ENCODE measurements around the gene DEPDC1. TPM values are rescaled to one million over a fixed set of nuclear protein-coding genes. Genes with fewer than 3 reads are reported as not detected.

DEPDC1 gene
- total and polyA plus RNA-seq, 4 donors = 0.52 to 18.3 (median 0.58) TPM; not detected in 1

DNA sequence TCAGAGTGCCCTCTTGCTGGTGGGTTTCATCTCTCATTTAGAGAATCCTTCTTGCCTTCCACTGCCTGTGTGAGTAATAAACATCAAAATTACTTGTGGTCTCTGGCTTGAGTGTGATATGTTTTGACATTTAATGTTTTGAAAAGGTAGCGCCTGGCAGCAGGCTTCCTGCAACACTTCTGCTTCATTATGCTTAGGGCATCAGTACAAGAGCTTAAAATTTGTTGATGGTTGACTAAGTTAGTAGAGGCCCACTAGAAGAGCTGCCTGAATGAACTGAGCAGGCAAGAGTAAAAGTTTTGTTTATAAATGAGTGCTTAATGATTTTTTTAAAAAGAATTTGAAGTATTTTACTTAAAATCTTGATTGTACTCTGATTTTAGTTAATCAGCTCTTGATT, 40.7 kb downstream of the DEPDC1 start:
- Histone ChIP-seq H3K9ac (ENCODE audit: low read depth in 1 of 2, low read length in 2 of 2) (no peak overlapping the region), H3K36me3 (ENCODE audit: control insufficient read depth in 4 of 4, insufficient read depth in 3 of 4, low read depth in 1 of 4, low read length in 3 of 4) (no peaks in the 10 kb centered on the region), H3K9me3 (ENCODE audit: control insufficient read depth in 4 of 4, low read length in 3 of 4) (no peaks in the 10 kb centered on the region), H3K4me1 (ENCODE audit: control insufficient read depth in 4 of 4, insufficient read depth in 4 of 4, low read length in 3 of 4) (no peaks in the 10 kb centered on the region), H3K27me3 (ENCODE audit: control insufficient read depth in 4 of 4, insufficient read depth in 4 of 4, low read length in 3 of 4) (no peaks in the 10 kb centered on the region), H3K27ac (ENCODE audit: low read depth in 1 of 2, low read length in 2 of 2) (no peak overlapping the region), H3K4me3 (ENCODE audit: low read depth in 1 of 3, low read length in 3 of 3) (no peak overlapping the region)
- no peak for DNase-seq (ENCODE audit: low spot score)
- WGBS = 86% methylated on average over 1 of the region's 1 CpG
- no peak for TF ChIP-seq JUND (IDR thresholded peaks at IDR 0.05)
- no peak for TF ChIP-seq RAD21 (IDR thresholded peaks at IDR 0.05)
- TF ChIP-seq YY1 (IDR thresholded peaks at IDR 0.05) = no peak
- TF ChIP-seq RXRA (IDR thresholded peaks at IDR 0.05) = no peak
- TF ChIP-seq HNF4A (conservative IDR thresholded peaks at IDR 0.05) = no peak

DNA sequence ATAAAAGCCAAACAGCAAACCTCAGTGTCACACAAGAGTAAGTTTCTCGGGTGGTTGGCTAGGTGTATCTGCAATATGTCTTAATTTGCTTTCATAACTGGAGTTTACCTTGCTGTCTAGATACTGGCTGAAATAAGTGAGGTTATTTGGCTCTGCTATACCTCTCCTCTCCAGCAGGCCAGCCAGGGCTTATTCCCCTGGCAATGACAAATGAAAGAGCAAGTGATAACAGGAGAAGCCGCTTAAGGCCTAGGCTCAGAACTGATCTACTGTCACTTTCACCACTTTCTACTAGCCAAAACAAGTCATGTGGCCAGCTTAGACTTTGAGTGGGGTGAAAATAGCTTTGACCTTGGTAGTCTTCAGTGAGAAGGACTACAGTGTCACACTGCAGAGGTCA, 42.3 kb downstream of the DEPDC1 start:
- Histone ChIP-seq H3K27ac (ENCODE audit: low read depth in 1 of 2, low read length in 2 of 2) (no peak overlapping the region), H3K9ac (ENCODE audit: low read depth in 1 of 2, low read length in 2 of 2) (no peak overlapping the region), H3K4me1 (ENCODE audit: control insufficient read depth in 4 of 4, insufficient read depth in 4 of 4, low read length in 3 of 4) (no peaks in the 10 kb centered on the region), H3K27me3 (ENCODE audit: control insufficient read depth in 4 of 4, insufficient read depth in 4 of 4, low read length in 3 of 4) (peaks cover 0 to 2% (median 0%) of the 10 kb centered on the region in 4 donors), H3K36me3 (ENCODE audit: control insufficient read depth in 4 of 4, insufficient read depth in 3 of 4, low read depth in 1 of 4, low read length in 3 of 4) (no peaks in the 10 kb centered on the region), H3K4me3 (ENCODE audit: low read depth in 1 of 3, low read length in 3 of 3) (no peak overlapping the region), H3K9me3 (ENCODE audit: control insufficient read depth in 4 of 4, low read length in 3 of 4) (no peaks in the 10 kb centered on the region)
- TF ChIP-seq NR2F2 (IDR thresholded peaks at IDR 0.05) (no peak), YY1 (IDR thresholded peaks at IDR 0.05) (no peak), JUND (IDR thresholded peaks at IDR 0.05) (no peak), EGR1 (IDR thresholded peaks at IDR 0.05; ENCODE audit: low read depth in 2 of 2) (no peak), RXRA (IDR thresholded peaks at IDR 0.05) (no peak), RAD21 (IDR thresholded peaks at IDR 0.05) (no peak)
- TF ChIP-seq, protein P1, sequence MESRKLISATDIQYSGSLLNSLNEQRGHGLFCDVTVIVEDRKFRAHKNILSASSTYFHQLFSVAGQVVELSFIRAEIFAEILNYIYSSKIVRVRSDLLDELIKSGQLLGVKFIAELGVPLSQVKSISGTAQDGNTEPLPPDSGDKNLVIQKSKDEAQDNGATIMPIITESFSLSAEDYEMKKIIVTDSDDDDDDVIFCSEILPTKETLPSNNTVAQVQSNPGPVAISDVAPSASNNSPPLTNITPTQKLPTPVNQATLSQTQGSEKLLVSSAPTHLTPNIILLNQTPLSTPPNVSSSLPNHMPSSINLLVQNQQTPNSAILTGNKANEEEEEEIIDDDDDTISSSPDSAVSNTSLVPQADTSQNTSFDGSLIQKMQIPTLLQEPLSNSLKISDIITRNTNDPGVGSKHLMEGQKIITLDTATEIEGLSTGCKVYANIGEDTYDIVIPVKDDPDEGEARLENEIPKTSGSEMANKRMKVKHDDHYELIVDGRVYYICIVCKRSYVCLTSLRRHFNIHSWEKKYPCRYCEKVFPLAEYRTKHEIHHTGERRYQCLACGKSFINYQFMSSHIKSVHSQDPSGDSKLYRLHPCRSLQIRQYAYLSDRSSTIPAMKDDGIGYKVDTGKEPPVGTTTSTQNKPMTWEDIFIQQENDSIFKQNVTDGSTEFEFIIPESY (IDR thresholded peaks at IDR 0.05) = no peak
- TF ChIP-seq, protein P2, sequence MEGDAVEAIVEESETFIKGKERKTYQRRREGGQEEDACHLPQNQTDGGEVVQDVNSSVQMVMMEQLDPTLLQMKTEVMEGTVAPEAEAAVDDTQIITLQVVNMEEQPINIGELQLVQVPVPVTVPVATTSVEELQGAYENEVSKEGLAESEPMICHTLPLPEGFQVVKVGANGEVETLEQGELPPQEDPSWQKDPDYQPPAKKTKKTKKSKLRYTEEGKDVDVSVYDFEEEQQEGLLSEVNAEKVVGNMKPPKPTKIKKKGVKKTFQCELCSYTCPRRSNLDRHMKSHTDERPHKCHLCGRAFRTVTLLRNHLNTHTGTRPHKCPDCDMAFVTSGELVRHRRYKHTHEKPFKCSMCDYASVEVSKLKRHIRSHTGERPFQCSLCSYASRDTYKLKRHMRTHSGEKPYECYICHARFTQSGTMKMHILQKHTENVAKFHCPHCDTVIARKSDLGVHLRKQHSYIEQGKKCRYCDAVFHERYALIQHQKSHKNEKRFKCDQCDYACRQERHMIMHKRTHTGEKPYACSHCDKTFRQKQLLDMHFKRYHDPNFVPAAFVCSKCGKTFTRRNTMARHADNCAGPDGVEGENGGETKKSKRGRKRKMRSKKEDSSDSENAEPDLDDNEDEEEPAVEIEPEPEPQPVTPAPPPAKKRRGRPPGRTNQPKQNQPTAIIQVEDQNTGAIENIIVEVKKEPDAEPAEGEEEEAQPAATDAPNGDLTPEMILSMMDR (IDR thresholded peaks at IDR 0.05; ENCODE audit: low read depth, low read length, missing input control) = no peak
- TF ChIP-seq, protein P3, sequence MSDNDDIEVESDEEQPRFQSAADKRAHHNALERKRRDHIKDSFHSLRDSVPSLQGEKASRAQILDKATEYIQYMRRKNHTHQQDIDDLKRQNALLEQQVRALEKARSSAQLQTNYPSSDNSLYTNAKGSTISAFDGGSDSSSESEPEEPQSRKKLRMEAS (IDR thresholded peaks at IDR 0.05) = no peak
- WGBS = 77% methylated on average over 2 of the region's 2 CpGs
- DNase-seq (ENCODE audit: low spot score) = no peak

DNA sequence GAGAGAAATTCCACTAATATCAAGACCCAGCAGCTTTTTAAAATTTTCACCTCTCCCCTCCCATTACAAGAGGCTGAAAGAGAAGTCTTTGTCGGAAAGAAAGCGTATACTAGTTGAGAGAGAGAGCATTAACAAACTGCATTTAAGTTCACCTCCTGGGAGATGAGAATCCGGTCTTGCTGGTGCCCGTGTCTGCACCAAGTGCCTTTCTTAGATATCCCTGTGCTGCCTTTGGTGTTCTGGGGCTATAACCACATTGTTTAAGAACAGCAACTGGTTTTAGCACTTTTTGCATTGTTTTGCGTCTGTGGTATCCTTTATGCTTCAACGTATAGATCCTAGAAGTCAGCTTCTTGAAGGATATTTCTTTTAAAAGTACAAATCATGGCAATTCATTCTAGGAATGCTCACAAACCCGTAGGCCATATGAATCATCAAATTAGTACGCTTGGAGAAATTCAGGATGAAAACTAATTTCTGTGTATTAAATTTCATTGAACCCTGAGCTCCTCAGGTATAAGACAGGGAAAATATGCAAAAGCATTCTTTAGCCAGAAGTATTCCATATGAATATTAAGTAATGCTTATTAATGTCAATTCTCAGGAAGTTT, 43.7 kb downstream of the DEPDC1 start:
- H3K4me1 ChIP-seq (ENCODE audit: control insufficient read depth in 4 of 4, insufficient read depth in 4 of 4, low read length in 3 of 4) = no peaks in the 10 kb centered on the region
- no peaks in the 10 kb centered on the region for H3K36me3 ChIP-seq (ENCODE audit: control insufficient read depth in 4 of 4, insufficient read depth in 3 of 4, low read depth in 1 of 4, low read length in 3 of 4)
- no peak overlapping the region for H3K27ac ChIP-seq (ENCODE audit: low read depth in 1 of 2, low read length in 2 of 2)
- no peak overlapping the region for H3K4me3 ChIP-seq (ENCODE audit: low read depth in 1 of 3, low read length in 3 of 3)
- no peak overlapping the region for H3K9ac ChIP-seq (ENCODE audit: low read depth in 1 of 2, low read length in 2 of 2)
- no peak for DNase-seq (ENCODE audit: low spot score)
- 88% methylated on average over 8 of the region's 8 CpGs for WGBS
- no peaks in the 10 kb centered on the region for H3K9me3 ChIP-seq (ENCODE audit: control insufficient read depth in 4 of 4, low read length in 3 of 4)
- H3K27me3 ChIP-seq (ENCODE audit: control insufficient read depth in 4 of 4, insufficient read depth in 4 of 4, low read length in 3 of 4) = peaks cover 0 to 2% (median 0%) of the 10 kb centered on the region in 4 donors
- no peak for TF ChIP-seq GABPA (IDR thresholded peaks at IDR 0.05 in 1 of 2, conservative IDR thresholded peaks at IDR 0.05 in 1 of 2)
- no peak for TF ChIP-seq YY1 (IDR thresholded peaks at IDR 0.05)
- no peak for TF ChIP-seq JUND (IDR thresholded peaks at IDR 0.05)
- TF ChIP-seq, protein P3 (IDR thresholded peaks at IDR 0.05) = no peak
- TF ChIP-seq, protein P4, sequence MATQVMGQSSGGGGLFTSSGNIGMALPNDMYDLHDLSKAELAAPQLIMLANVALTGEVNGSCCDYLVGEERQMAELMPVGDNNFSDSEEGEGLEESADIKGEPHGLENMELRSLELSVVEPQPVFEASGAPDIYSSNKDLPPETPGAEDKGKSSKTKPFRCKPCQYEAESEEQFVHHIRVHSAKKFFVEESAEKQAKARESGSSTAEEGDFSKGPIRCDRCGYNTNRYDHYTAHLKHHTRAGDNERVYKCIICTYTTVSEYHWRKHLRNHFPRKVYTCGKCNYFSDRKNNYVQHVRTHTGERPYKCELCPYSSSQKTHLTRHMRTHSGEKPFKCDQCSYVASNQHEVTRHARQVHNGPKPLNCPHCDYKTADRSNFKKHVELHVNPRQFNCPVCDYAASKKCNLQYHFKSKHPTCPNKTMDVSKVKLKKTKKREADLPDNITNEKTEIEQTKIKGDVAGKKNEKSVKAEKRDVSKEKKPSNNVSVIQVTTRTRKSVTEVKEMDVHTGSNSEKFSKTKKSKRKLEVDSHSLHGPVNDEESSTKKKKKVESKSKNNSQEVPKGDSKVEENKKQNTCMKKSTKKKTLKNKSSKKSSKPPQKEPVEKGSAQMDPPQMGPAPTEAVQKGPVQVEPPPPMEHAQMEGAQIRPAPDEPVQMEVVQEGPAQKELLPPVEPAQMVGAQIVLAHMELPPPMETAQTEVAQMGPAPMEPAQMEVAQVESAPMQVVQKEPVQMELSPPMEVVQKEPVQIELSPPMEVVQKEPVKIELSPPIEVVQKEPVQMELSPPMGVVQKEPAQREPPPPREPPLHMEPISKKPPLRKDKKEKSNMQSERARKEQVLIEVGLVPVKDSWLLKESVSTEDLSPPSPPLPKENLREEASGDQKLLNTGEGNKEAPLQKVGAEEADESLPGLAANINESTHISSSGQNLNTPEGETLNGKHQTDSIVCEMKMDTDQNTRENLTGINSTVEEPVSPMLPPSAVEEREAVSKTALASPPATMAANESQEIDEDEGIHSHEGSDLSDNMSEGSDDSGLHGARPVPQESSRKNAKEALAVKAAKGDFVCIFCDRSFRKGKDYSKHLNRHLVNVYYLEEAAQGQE (IDR thresholded peaks at IDR 0.05) = no peak
- no peak for TF ChIP-seq HNF4G (IDR thresholded peaks at IDR 0.05)
- TF ChIP-seq EGR1 (IDR thresholded peaks at IDR 0.05; ENCODE audit: low read depth in 2 of 2) = no peak
- no peak for TF ChIP-seq RAD21 (IDR thresholded peaks at IDR 0.05)
- TF ChIP-seq SP1 (IDR thresholded peaks at IDR 0.05) = no peak
- no peak for TF ChIP-seq FOXA2 (IDR thresholded peaks at IDR 0.05)
- TF ChIP-seq, protein P2 (IDR thresholded peaks at IDR 0.05; ENCODE audit: low read depth, low read length, missing input control) = no peak
- no peak for TF ChIP-seq TAF1 (conservative IDR thresholded peaks at IDR 0.05)
- TF ChIP-seq HNF4A (conservative IDR thresholded peaks at IDR 0.05) = no peak
- TF ChIP-seq FOXA1 (IDR thresholded peaks at IDR 0.05) = no peak

Data from liver (tissue), 9 donors.